B cell (primary cell): ENCODE results near the gene CCDC137.

ENCODE experiments used
- EZH2 ChIP-seq: IDR thresholded peaks from 2 replicates; pipeline ENCODE4 v1.6.1; 2012; ENCODE audit warnings: borderline replicate concordance, low read depth, mild to moderate bottlenecking, moderate library complexity, low read length; ENCODE audit not compliant: insufficient read depth, poor library complexity, severe bottlenecking
- TF ChIP-seq, protein P1 (sequence below): fragments of 200-600 bp; IDR thresholded peaks from one replicate; pipeline ENCODE4 v1.8.0; 2022; ENCODE audit warnings: antibody characterized with exemption, mild to moderate bottlenecking

DNA sequence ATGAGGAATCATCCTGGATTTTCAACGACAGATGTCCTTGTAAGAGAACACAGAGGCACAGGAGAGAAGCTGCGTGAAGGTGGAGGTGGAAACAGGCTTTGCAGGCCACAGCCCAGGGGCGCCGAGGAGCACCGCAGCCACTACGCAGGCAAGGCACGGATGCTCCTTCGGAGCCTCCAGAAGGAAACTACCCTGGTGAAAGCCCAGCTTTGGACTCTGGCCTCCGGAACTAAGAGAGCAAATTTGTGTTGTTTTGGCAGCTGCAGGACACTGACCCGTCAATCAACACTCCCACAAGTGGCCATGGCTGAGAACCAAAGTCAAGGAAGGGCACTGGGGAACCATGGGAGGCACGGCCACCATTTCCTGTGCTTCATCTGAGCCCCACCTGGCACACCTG lies 13.6 kb downstream of the CCDC137 start:
- TF ChIP-seq, protein P1, sequence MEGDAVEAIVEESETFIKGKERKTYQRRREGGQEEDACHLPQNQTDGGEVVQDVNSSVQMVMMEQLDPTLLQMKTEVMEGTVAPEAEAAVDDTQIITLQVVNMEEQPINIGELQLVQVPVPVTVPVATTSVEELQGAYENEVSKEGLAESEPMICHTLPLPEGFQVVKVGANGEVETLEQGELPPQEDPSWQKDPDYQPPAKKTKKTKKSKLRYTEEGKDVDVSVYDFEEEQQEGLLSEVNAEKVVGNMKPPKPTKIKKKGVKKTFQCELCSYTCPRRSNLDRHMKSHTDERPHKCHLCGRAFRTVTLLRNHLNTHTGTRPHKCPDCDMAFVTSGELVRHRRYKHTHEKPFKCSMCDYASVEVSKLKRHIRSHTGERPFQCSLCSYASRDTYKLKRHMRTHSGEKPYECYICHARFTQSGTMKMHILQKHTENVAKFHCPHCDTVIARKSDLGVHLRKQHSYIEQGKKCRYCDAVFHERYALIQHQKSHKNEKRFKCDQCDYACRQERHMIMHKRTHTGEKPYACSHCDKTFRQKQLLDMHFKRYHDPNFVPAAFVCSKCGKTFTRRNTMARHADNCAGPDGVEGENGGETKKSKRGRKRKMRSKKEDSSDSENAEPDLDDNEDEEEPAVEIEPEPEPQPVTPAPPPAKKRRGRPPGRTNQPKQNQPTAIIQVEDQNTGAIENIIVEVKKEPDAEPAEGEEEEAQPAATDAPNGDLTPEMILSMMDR = no peak
- no peak for TF ChIP-seq EZH2
